ENCODE measurements around the gene ZMYND15.

The ZMYND15 gene

GRCh38 chr17:4788807-4789700, 49.4 kb downstream of the ZMYND15 start, which contains the start of gene GLTPD2:
GLTPD2 (plus strand) TSS chr17:4788964; CDS start chr17:4789012, 48 bp downstream.
- DNase-seq, result no peak

- DNase-seq, result no peak
Observed at GRCh38 chr17:4789701-4789950, 50.0 kb downstream of the ZMYND15 start.

GRCh38 chr17:4789951-4790704, 50.5 kb downstream of the ZMYND15 start:
- peak; percentile 84 for DNase-seq

GRCh38 chr17:4790705-4791088, 51.1 kb downstream of the ZMYND15 start:
- DNase-seq, result no peak

- DNase-seq, result no peak
Observed at GRCh38 chr17:4795168-4795567, 55.5 kb downstream of the ZMYND15 start.
